C4-2B (cell line): ENCODE measurements around the gene DGKI.

Experiments
- CTCF ChIP-seq: fragments of 450-650 bp; conservative IDR thresholded peaks from 2 replicates; pipeline ENCODE4 v1.5.1; 2017; ENCODE audit warnings: mild to moderate bottlenecking
- ZFX ChIP-seq: fragments of 450-650 bp; IDR thresholded peaks from 2 replicates; pipeline ENCODE4 v1.6.1; 2017

- no peak for TF ChIP-seq CTCF
- TF ChIP-seq ZFX: no peak
Observed at GRCh38 chr7:137790828-137791227, 55.9 kb downstream of the DGKI start.
